GM19463 (cell line): ENCODE data around the gene UTS2B.

Source experiments
- ATAC-seq: cut with Tn5 transposase; IDR thresholded peaks from one replicate; pipeline ENCODE4 v1.9.1; 2021; ENCODE audit warnings: mild to moderate bottlenecking, moderate library complexity; ENCODE audit not compliant: unreplicated experiment

Gene UTS2B

GRCh38 chr3:191329654-191330529 lies at the start of gene UTS2B:
Gene UTS2B, minus strand, starts transcription at chr3:191330526. Its CDS starts 48,337 bp downstream, at chr3:191282189.
- peak; percentile 18 for ATAC-seq

- ATAC-seq, result no peak
Observed at GRCh38 chr3:191380001-191380400, 49.7 kb upstream of the UTS2B start.

- no peak for ATAC-seq
Observed at GRCh38 chr3:191379446-191379845, 49.1 kb upstream of the UTS2B start.

- peak; percentile 51 for ATAC-seq
Observed at GRCh38 chr3:191378142-191378812, 48.0 kb upstream of the UTS2B start.

GRCh38 chr3:191376516-191377141 lies 46.3 kb upstream of the UTS2B start:
- no peak for ATAC-seq

GRCh38 chr3:191373327-191373726 lies 43.0 kb upstream of the UTS2B start:
- ATAC-seq, result no peak

GRCh38 chr3:191372122-191372521 lies 41.8 kb upstream of the UTS2B start:
- ATAC-seq, result no peak

- no peak for ATAC-seq
Observed at GRCh38 chr3:191369616-191370010, 39.3 kb upstream of the UTS2B start.

- no peak for ATAC-seq
Observed at GRCh38 chr3:191368755-191369615, 38.7 kb upstream of the UTS2B start.

- ATAC-seq, result no peak
Observed at GRCh38 chr3:191366675-191367074, 36.3 kb upstream of the UTS2B start.

- ATAC-seq, result no peak
Observed at GRCh38 chr3:191363221-191363620, 32.9 kb upstream of the UTS2B start.

GRCh38 chr3:191362524-191363090 lies 32.3 kb upstream of the UTS2B start:
- peak; percentile 36 for ATAC-seq

GRCh38 chr3:191362037-191362436 lies 31.7 kb upstream of the UTS2B start:
- ATAC-seq, result peak; percentile 52

- ATAC-seq, result no peak
Observed at GRCh38 chr3:191361456-191361855, 31.1 kb upstream of the UTS2B start.

- ATAC-seq, result no peak
Observed at GRCh38 chr3:191360620-191361019, 30.3 kb upstream of the UTS2B start.

GRCh38 chr3:191358929-191359328 lies 28.6 kb upstream of the UTS2B start:
- peak; percentile 36 for ATAC-seq

GRCh38 chr3:191357909-191358308 lies 27.6 kb upstream of the UTS2B start:
- no peak for ATAC-seq

- no peak for ATAC-seq
Observed at GRCh38 chr3:191356631-191357439, 26.5 kb upstream of the UTS2B start.

GRCh38 chr3:191355406-191355805 lies 25.1 kb upstream of the UTS2B start:
- ATAC-seq, result peak; percentile 62
